Thyroid gland (tissue), 4 donors: ENCODE data around the gene TIMP4. TPM values are rescaled to one million over a fixed set of nuclear protein-coding genes. Genes with fewer than 3 reads are reported as not detected.

Experiments
- DNase-seq, 2 donors: peaks; one replicate each; pipeline ENCODE4 v3.0.0-alpha.2; 2019
- H3K27ac ChIP-seq, 3 donors: fragments of 200-600 bp; sonication (generic); 1 replicate in 2 of 3; 2 replicates in 1 of 3; pipeline ENCODE4 v1.5.1; 2016 to 2019; ENCODE audit warnings: mild to moderate bottlenecking in 1 of 3, moderate library complexity in 1 of 3
- H3K27me3 ChIP-seq: fragments of 200-600 bp; sonication (generic); one replicate; pipeline ENCODE4 v1.5.1; 2019
- H3K36me3 ChIP-seq, 2 donors: fragments of 200-600 bp; sonication (generic); one replicate each; pipeline ENCODE4 v1.5.1; 2016 to 2019
- H3K4me1 ChIP-seq, 2 donors: fragments of 200-600 bp; sonication (generic); one replicate each; pipeline ENCODE4 v1.5.1; 2017 to 2019
- H3K4me3 ChIP-seq, 3 donors: fragments of 200-600 bp; sonication (generic); replicated peaks in 1 of 3; 1 replicate in 2 of 3; 2 replicates in 1 of 3; pipeline ENCODE4 v1.5.1; 2016; ENCODE audit warnings: mild to moderate bottlenecking in 1 of 3
- H3K9me3 ChIP-seq: fragments of 200-600 bp; sonication (generic); one replicate; pipeline ENCODE4 v1.5.1; 2017
- POLR2A ChIP-seq, 2 donors: fragments of 450-650 bp; IDR thresholded peaks; one replicate each; pipeline ENCODE4 v1.6.1; 2017; ENCODE audit warnings: antibody characterized with exemption in 2 of 2, mild to moderate bottlenecking in 2 of 2, moderate library complexity in 1 of 2
- whole genome bisulfite sequencing, 2 donors: methylation state at CpG; one replicate each; pipeline ENCODE4 v1.1.5; 2017; 5-methylcytosine and 5-hydroxymethylcytosine counted together
- intact Hi-C: fragments of 100-400 bp; cut with DNase I; formaldehyde crosslinking; loops from one replicate; pipeline ENCODE4 v1.15.1; 2023
- total RNA-seq, 4 donors: library from RNA; depleted of rRNA; stranded (reverse); fragments of >200 nt; gene quantifications; one replicate each; pipeline ENCODE4 v1.2.3, GENCODE V29; 2016
- TF ChIP-seq, protein P1 (sequence below), 6 experiments: fragments of 200-600 bp in 3 of 6; fragments of 450-650 bp in 3 of 6; sonication (generic) in 3 of 6; IDR thresholded peaks; one replicate each; pipeline ENCODE4 v1.5.1; 2016 to 2019; ENCODE audit warnings: antibody characterized with exemption in 6 of 6, mild to moderate bottlenecking in 2 of 6, inconsistent platforms in 1 of 6, moderate library complexity in 1 of 6

Gene TIMP4
- total RNA-seq, 4 donors from 2014 or later, result 25.4 to 35.3 (median 32.6) TPM

DNA sequence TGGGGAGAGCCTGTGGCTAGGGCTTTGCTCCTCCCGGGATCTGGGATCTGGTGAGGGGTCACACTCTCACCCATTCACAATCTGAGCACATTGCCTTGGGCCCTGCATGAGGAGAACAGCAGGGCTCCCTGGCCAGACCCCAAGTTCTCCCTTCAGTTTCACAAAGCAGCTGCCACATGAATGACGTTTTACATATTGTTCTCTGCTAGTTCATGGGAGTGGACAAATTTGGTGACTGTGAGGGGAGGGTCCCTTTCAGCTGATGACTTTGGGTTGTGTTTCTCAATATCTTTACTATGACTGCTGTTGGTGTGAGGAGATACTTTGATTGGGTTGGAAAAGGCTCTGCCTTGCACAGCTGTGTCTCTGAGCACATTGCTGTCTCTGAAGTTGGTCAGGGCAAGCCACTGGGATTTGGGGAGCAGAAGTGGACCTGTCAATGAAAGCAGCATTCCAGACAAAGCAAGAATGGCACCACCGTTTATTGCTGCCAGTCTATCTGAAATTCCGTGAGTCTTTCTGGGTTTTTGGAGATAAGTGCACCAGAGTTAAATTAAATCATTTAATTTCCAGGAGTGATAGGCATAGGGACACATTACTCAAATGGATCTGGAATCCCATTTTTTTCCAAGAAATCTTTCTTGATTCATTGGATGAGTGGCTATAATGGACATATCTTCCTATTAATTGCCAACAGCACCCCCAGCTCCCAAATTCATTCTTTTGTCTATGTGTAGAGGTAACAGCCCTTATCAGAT is 10.3 kb downstream of the TIMP4 start:
- Histone ChIP-seq H3K36me3 (no peaks in the 10 kb centered on the region), H3K4me3 (no peak overlapping the region), H3K9me3 (no peaks in the 10 kb centered on the region), H3K27ac (no peak overlapping the region), H3K27me3 (no peaks in the 10 kb centered on the region), H3K4me1 (peaks cover 4 to 12% of the 10 kb centered on the region in 2 donors)
- intact Hi-C loops, result no loop called here
- TF ChIP-seq, protein P1, sequence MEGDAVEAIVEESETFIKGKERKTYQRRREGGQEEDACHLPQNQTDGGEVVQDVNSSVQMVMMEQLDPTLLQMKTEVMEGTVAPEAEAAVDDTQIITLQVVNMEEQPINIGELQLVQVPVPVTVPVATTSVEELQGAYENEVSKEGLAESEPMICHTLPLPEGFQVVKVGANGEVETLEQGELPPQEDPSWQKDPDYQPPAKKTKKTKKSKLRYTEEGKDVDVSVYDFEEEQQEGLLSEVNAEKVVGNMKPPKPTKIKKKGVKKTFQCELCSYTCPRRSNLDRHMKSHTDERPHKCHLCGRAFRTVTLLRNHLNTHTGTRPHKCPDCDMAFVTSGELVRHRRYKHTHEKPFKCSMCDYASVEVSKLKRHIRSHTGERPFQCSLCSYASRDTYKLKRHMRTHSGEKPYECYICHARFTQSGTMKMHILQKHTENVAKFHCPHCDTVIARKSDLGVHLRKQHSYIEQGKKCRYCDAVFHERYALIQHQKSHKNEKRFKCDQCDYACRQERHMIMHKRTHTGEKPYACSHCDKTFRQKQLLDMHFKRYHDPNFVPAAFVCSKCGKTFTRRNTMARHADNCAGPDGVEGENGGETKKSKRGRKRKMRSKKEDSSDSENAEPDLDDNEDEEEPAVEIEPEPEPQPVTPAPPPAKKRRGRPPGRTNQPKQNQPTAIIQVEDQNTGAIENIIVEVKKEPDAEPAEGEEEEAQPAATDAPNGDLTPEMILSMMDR (IDR thresholded peaks at IDR 0.05), result no peak
- no peak for TF ChIP-seq POLR2A (IDR thresholded peaks at IDR 0.05)
- DNase-seq, result no peak
- WGBS, 2 donors, result 76 to 84% methylated on average over 4 of the region's 4 CpGs

DNA sequence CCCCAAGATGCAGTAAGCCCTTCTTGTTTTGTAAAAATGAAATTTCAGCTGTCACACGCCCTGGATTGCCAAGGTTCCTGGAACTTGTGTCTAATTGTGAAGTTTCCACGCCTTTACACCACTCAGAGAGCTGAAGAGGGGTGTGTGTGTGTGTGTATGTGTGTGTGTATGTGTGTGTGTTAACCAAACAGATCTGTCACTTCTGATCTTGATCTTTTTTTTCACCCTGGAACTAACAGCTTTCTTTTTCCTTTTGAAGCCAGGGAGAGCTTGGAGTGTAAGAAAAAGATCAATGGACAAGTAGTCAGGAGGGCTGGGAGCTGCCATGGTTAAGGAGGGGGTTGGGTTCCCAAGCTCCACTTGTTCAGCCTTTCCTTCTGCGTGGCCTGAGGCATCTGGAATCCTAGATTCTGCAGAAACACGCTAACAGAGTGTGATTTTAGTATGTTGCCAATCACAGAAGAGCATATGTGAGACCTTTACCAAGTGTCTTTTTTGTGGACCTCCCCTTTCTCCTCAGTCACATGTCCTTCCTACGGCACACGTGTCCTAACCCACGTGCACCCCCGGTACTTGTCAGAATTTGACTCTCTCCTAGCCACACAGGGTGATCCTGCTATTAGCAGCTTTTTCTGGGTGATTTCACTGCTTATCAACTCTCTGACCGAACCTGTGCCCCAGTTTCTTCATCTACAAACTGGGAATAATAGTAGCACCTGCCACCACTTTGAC is 11.5 kb downstream of the TIMP4 start:
- Histone ChIP-seq H3K4me1 (peaks cover 4 to 12% of the 10 kb centered on the region in 2 donors), H3K4me3 (no peak overlapping the region), H3K9me3 (no peaks in the 10 kb centered on the region), H3K27me3 (no peaks in the 10 kb centered on the region), H3K27ac (no peak overlapping the region), H3K36me3 (no peaks in the 10 kb centered on the region)
- 78% methylated on average over 9 of the region's 9 CpGs for WGBS, 2 donors
- TF ChIP-seq POLR2A (IDR thresholded peaks at IDR 0.05), result no peak
- TF ChIP-seq, protein P1 (IDR thresholded peaks at IDR 0.05), result no peak
- no peak for DNase-seq
- intact Hi-C loops, result no loop called here

DNA sequence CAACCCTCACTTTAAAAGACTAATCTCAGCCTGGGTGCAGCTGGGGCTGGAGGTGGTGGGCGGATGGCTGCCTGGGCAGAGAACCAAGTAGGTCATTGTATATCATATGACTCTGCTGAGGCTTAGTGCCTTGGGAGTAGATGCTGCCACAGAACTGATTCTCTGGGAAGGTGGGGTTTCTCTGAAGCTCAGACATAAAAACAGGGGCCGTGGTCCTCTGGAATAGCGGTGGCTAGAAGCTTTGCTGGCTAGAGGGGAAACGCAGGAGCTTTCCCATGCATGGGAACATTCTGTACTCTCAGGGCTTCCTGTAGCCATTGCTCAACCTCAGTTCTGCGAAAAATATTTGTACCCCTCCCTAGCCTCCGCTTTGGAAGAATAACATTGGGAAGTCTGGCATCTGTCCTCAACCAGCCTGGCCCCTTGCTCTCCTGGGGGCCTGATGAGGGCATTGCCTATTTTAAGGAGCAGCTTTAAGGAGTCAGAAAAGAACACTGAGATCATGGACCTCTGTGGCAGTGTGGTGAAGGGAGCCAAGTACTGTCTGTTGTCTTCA is 14.7 kb downstream of the TIMP4 start:
- Histone ChIP-seq H3K27ac (peak overlapping the region; percentile 24 to 57 (median 36)), H3K36me3 (no peaks in the 10 kb centered on the region), H3K4me1 (peaks cover 4 to 12% of the 10 kb centered on the region in 2 donors), H3K4me3 (no peak overlapping the region), H3K9me3 (no peaks in the 10 kb centered on the region), H3K27me3 (no peaks in the 10 kb centered on the region)
- intact Hi-C loops, result no loop called here
- TF ChIP-seq, protein P1 (IDR thresholded peaks at IDR 0.05), result no peak
- no peak for TF ChIP-seq POLR2A (IDR thresholded peaks at IDR 0.05)
- WGBS, 2 donors, result 63 to 72% methylated on average over 5 to 6 of the region's 6 CpGs
- peak; percentile 22 to 25 for DNase-seq

DNA sequence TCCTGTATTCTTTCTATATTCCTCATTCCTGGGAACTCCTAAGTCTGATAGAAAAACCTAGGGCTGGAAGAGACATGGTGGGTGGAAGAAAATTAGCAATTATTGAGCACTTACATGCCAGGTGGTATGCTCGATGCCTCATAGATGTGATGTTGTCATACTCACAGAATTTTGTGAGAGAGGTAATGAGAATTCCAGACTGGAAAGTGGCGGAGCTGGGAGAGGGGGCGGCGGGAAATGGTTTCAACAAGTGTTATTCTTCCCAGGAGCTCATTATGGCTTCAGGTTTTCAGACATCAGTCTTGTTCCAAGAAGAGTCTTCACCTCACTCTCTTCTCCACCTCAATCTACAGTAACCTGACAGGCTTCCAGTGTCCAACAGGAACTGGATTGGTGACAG is 16.2 kb downstream of the TIMP4 start:
- Histone ChIP-seq H3K27me3 (no peaks in the 10 kb centered on the region), H3K36me3 (no peaks in the 10 kb centered on the region), H3K27ac (no peak overlapping the region), H3K4me1 (peaks cover 4 to 12% of the 10 kb centered on the region in 2 donors), H3K9me3 (no peaks in the 10 kb centered on the region), H3K4me3 (no peak overlapping the region)
- DNase-seq, result no peak
- WGBS, 2 donors, result 83 to 90% methylated on average over 4 of the region's 4 CpGs
- TF ChIP-seq POLR2A (IDR thresholded peaks at IDR 0.05), result no peak
- TF ChIP-seq, protein P1 (IDR thresholded peaks at IDR 0.05), result no peak
- intact Hi-C loops, result no loop called here

DNA sequence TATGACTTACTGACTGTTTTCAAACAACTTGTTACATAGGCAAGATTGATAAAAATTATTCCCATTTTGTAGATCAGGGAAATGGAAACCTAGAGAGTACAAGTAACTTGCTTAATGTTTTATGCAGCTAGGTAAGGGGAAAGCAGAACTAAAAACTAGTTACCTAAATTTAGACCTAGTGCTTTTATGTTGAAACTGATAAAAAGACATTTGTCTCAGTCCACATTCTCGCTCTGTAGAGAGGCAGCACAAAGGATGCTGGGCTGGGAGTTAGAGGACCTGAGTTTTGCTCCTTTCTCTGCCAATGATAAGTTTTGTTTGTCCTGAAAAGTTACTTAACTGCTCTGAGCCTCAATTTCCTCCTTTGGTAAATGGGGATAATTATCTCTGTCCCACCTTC is 17.4 kb downstream of the TIMP4 start:
- no peaks in the 10 kb centered on the region for H3K36me3 ChIP-seq
- no peaks in the 10 kb centered on the region for H3K9me3 ChIP-seq
- H3K4me3 ChIP-seq, result no peak overlapping the region
- no peak for TF ChIP-seq POLR2A (IDR thresholded peaks at IDR 0.05)
- TF ChIP-seq, protein P1 (IDR thresholded peaks at IDR 0.05), result no peak
- H3K27me3 ChIP-seq, result no peaks in the 10 kb centered on the region
- 94% methylated on average over 1 of the region's 1 CpG for WGBS, 2 donors
- intact Hi-C loops, result no loop called here
- no peak overlapping the region for H3K27ac ChIP-seq
- no peak for DNase-seq
- H3K4me1 ChIP-seq, result peaks cover 4 to 12% of the 10 kb centered on the region in 2 donors
